ENCODE data around the gene ISOC1.

ISOC1 gene

DNA sequence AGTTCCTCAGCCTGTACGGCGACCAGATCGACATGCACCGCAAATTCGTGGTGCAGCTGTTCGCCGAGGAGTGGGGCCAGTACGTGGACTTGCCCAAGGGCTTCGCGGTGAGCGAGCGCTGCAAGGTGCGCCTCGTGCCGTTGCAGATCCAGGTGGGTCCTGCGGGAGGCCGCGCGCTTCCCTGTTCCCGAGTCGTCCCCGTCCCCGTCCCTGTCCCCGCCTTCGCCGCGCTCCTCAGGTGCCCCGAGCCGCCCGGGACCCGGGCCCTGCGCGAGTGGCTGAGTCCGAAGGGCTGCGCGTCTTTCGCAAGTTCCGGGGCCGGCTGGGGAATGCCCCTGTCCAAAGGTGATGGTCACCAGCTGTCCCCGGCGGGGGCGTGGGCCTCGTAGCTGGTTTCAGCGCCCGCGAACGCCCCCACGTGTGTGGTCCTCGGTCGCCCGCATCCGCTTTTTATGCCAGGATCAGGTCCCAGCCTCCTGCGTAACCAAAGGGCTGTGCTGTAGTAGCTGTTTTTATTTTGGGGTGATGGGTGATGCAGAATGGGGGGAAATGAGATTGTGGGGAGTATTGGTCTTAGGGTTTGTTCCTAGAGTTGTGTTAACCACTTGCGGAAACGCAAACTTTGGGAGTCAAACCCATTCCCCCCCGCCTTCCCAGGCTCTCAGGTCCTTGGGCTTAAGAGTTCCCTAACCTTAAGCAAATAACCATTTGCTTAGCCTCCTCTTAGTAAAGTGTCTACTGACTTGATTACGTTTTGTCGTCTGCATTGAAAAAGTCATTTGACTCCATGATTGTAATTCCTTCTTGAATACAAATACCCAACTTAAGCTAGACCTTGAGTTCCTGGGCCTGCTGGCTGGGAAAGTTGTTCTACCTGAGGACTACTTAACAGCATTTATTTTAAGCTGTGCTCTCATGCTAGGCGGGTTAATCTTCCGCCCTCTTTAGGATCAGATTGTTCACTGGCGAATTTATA, 663 bp downstream of the ISOC1 start:
- peaks cover 0 to 5% of the 10 kb centered on the region in 2 experiments for H3K4me1 ChIP-seq (ENCODE audit: control insufficient read depth in 1 of 2, insufficient read depth in 2 of 2, low read length in 2 of 2)
- no peak overlapping the region for H2AK5ac ChIP-seq (ENCODE audit: low read length)
- H4K12ac ChIP-seq (ENCODE audit: low read depth, low read length): peak overlapping the region; percentile 43
- no peaks in the 10 kb centered on the region for H3K27me3 ChIP-seq (ENCODE audit: insufficient read depth, low read length)
- H4K8ac ChIP-seq (ENCODE audit: low read depth, low read length): peak overlapping the region; percentile 34
- peak overlapping the region; percentile 76 for H3K14ac ChIP-seq (ENCODE audit: low read length)
- peak overlapping the region; percentile 100 for H3K4me3 ChIP-seq (ENCODE audit: low read depth, low read length)
- peak; percentile 83 to 85 for DNase-seq
- peaks cover 2% of the 10 kb centered on the region for H3K9me3 ChIP-seq (ENCODE audit: insufficient read depth, low read depth, low read length)
- peak overlapping the region; percentile 72 for H3K27ac ChIP-seq (ENCODE audit: low read depth, low read length)
- peaks cover 7% of the 10 kb centered on the region for H3K79me1 ChIP-seq (ENCODE audit: low read length)
- peak overlapping the region; percentile 16 for H3K4ac ChIP-seq (ENCODE audit: low read depth, low read length)
- peak overlapping the region; percentile 91 for H2AFZ ChIP-seq (ENCODE audit: insufficient read depth, low read length, poor library complexity)
- H3K18ac ChIP-seq (ENCODE audit: low read length): peak overlapping the region; percentile 81
- no CpG with 5 or more reads among the region's 61 CpGs for WGBS (ENCODE audit: extremely low coverage, insufficient coverage, insufficient read length)
- peak overlapping the region; percentile 21 for H2BK120ac ChIP-seq (ENCODE audit: insufficient read depth, low read length, poor library complexity)
- peak overlapping the region; percentile 10 for H2BK5ac ChIP-seq (ENCODE audit: low read depth, low read length, poor library complexity)
- peak overlapping the region; percentile 94 for H3K4me2 ChIP-seq (ENCODE audit: low read length)
- no peak overlapping the region for H2BK12ac ChIP-seq (ENCODE audit: low read length)
- H3K79me2 ChIP-seq (ENCODE audit: control insufficient read depth, insufficient read depth, low read length, poor library complexity): peaks cover 4% of the 10 kb centered on the region
- no peaks in the 10 kb centered on the region for H3K36me3 ChIP-seq (ENCODE audit: control insufficient read depth in 1 of 2, insufficient read depth in 2 of 2, low read length in 2 of 2)
- peak overlapping the region; percentile 11 for H3K23ac ChIP-seq (ENCODE audit: low read length)
- H4K91ac ChIP-seq (ENCODE audit: low read depth, low read length): peak overlapping the region; percentile 53
- peak overlapping the region; percentile 98 for H3K9ac ChIP-seq (ENCODE audit: low read length)

DNA sequence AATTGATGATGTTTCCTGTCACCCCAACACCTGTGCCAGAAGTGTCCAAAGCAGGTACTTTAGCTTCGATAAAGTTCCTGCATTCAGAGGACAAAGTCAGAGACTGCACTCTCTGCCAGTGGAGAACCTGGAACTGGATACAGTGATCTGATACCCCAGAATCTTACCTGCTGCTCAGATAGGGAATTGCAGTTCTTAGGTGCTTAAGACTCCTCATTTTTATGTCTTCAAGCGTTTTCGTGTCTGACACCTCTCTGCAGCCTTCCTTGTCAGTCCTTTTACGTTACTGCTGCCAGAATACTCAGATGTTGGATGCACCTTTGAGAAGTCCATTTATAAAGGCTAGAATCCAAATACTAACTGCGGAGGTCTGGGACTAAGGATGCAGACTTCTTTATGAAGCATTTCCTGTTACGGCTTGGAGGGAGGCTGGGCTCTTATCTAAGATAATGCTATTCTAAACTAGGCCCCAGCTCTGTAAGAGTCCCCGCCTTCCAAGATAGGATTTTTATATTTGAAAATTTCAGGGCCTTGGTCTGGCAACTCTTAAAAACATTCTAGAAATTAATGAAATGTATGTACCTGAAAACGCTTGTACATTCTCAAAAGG, 1.9 kb downstream of the ISOC1 start:
- Histone ChIP-seq H3K9ac (ENCODE audit: low read length) (peak overlapping the region; percentile 35), H3K9me3 (ENCODE audit: insufficient read depth, low read depth, low read length) (peaks cover 2% of the 10 kb centered on the region), H3K79me1 (ENCODE audit: low read length) (peaks cover 7% of the 10 kb centered on the region), H3K4me2 (ENCODE audit: low read length) (no peak overlapping the region), H2BK120ac (ENCODE audit: insufficient read depth, low read length, poor library complexity) (no peak overlapping the region), H3K27ac (ENCODE audit: low read depth, low read length) (no peak overlapping the region), H4K91ac (ENCODE audit: low read depth, low read length) (no peak overlapping the region), H3K4me1 (ENCODE audit: control insufficient read depth in 1 of 2, insufficient read depth in 2 of 2, low read length in 2 of 2) (peaks cover 0 to 5% of the 10 kb centered on the region in 2 experiments), H4K8ac (ENCODE audit: low read depth, low read length) (no peak overlapping the region), H2AK5ac (ENCODE audit: low read length) (no peak overlapping the region), H2BK12ac (ENCODE audit: low read length) (no peak overlapping the region), H4K12ac (ENCODE audit: low read depth, low read length) (no peak overlapping the region), H3K23ac (ENCODE audit: low read length) (no peak overlapping the region), H2BK5ac (ENCODE audit: low read depth, low read length, poor library complexity) (no peak overlapping the region), H3K18ac (ENCODE audit: low read length) (no peak overlapping the region), H3K27me3 (ENCODE audit: insufficient read depth, low read length) (no peaks in the 10 kb centered on the region), H3K4me3 (ENCODE audit: low read depth, low read length) (no peak overlapping the region), H3K4ac (ENCODE audit: low read depth, low read length) (no peak overlapping the region), H3K79me2 (ENCODE audit: control insufficient read depth, insufficient read depth, low read length, poor library complexity) (peaks cover 4% of the 10 kb centered on the region), H3K14ac (ENCODE audit: low read length) (no peak overlapping the region), H2AFZ (ENCODE audit: insufficient read depth, low read length, poor library complexity) (no peak overlapping the region), H3K36me3 (ENCODE audit: control insufficient read depth in 1 of 2, insufficient read depth in 2 of 2, low read length in 2 of 2) (no peaks in the 10 kb centered on the region)
- DNase-seq: no peak
- no CpG with 5 or more reads among the region's 8 CpGs for WGBS (ENCODE audit: extremely low coverage, insufficient coverage, insufficient read length)

DNA sequence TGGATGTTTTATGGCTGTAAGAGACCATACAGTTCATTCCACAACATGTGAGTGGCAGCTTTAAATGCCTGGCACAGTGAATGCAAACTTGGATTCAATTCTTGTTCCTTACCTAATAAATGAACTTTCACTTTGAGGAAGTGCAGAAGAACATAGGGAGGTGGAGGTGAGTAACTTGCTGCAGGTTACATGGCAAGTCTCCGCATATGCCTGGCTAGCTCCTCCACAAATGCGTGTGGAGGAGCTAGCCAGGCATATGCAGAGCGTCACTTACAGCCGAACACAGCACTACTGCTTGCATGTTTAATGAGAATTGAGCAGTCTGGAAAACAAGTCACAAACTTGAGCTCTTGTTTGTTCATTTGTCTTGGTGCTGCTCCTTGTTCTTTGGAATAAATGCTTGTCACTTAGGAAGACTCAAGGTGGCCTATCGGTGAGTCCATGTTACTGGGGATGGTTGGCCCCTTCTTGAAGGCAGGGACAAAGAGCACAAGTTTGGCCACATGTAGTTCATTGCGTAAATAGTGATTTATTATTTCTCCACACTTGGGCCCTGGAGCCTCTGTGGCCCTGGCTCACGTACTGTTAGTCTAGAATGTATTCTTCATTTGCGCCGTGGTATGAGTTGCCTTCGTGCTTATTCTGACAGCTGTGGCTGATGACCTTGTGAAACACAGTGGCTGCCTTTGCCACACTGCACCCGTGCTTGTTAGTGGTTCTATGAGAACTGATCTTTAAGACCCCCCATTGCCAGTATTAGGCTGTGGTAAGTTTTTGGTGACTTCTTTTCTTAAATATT, 3.1 kb downstream of the ISOC1 start:
- Histone ChIP-seq H2AFZ (ENCODE audit: insufficient read depth, low read length, poor library complexity) (no peak overlapping the region), H3K9me3 (ENCODE audit: insufficient read depth, low read depth, low read length) (peaks cover 2% of the 10 kb centered on the region), H3K4me2 (ENCODE audit: low read length) (no peak overlapping the region), H3K27ac (ENCODE audit: low read depth, low read length) (no peak overlapping the region), H3K27me3 (ENCODE audit: insufficient read depth, low read length) (no peaks in the 10 kb centered on the region), H4K91ac (ENCODE audit: low read depth, low read length) (no peak overlapping the region), H4K12ac (ENCODE audit: low read depth, low read length) (no peak overlapping the region), H3K18ac (ENCODE audit: low read length) (no peak overlapping the region), H2BK12ac (ENCODE audit: low read length) (no peak overlapping the region), H3K14ac (ENCODE audit: low read length) (no peak overlapping the region), H2AK5ac (ENCODE audit: low read length) (no peak overlapping the region), H3K36me3 (ENCODE audit: control insufficient read depth in 1 of 2, insufficient read depth in 2 of 2, low read length in 2 of 2) (no peaks in the 10 kb centered on the region), H3K23ac (ENCODE audit: low read length) (no peak overlapping the region), H2BK120ac (ENCODE audit: insufficient read depth, low read length, poor library complexity) (no peak overlapping the region), H3K4me3 (ENCODE audit: low read depth, low read length) (no peak overlapping the region), H3K4ac (ENCODE audit: low read depth, low read length) (no peak overlapping the region), H3K79me2 (ENCODE audit: control insufficient read depth, insufficient read depth, low read length, poor library complexity) (peaks cover 4% of the 10 kb centered on the region), H3K4me1 (ENCODE audit: control insufficient read depth in 1 of 2, insufficient read depth in 2 of 2, low read length in 2 of 2) (peaks cover 0 to 5% of the 10 kb centered on the region in 2 experiments), H2BK5ac (ENCODE audit: low read depth, low read length, poor library complexity) (no peak overlapping the region), H3K79me1 (ENCODE audit: low read length) (peaks cover 7% of the 10 kb centered on the region), H4K8ac (ENCODE audit: low read depth, low read length) (no peak overlapping the region), H3K9ac (ENCODE audit: low read length) (no peak overlapping the region)
- no peak for DNase-seq
- no CpG with 5 or more reads among the region's 11 CpGs for WGBS (ENCODE audit: extremely low coverage, insufficient coverage, insufficient read length)

DNA sequence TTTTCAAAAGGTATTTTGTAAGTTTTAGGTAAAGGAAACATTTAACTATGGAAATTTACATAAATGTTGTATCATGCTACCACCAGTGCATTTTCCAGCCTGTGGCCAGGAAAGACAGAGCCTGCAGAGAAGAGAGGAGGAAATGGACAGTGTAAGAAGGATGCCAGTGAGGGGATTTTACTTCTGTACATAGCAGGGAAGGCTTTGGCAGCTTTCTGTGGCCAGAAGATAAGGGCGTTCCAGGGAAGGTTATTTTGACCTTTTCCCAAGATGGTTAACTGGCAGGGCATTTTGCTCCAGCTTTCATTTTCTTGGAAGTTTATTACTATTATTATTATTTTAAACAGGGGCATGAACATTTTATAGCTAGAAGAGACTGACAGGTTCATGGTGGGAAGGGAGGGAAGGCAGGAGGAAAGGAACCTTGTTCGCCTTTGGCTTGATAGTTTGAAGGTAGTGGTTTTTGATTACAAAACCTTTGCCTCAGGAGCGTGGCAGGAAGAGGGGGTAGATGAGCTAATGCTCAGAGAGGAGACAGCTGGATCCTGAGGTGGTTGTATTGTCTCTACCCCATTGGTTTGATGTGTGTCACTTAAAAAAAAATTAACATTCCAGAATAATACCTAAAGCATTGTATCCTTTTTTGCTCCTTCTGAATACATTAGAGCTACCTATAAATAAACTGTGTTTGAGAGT, 4.1 kb downstream of the ISOC1 start:
- peaks cover 0 to 5% of the 10 kb centered on the region in 2 experiments for H3K4me1 ChIP-seq (ENCODE audit: control insufficient read depth in 1 of 2, insufficient read depth in 2 of 2, low read length in 2 of 2)
- no peaks in the 10 kb centered on the region for H3K27me3 ChIP-seq (ENCODE audit: insufficient read depth, low read length)
- peaks cover 2% of the 10 kb centered on the region for H3K9me3 ChIP-seq (ENCODE audit: insufficient read depth, low read depth, low read length)
- H4K12ac ChIP-seq (ENCODE audit: low read depth, low read length): no peak overlapping the region
- no peak overlapping the region for H3K23ac ChIP-seq (ENCODE audit: low read length)
- H3K4ac ChIP-seq (ENCODE audit: low read depth, low read length): no peak overlapping the region
- no peak overlapping the region for H3K27ac ChIP-seq (ENCODE audit: low read depth, low read length)
- H3K4me3 ChIP-seq (ENCODE audit: low read depth, low read length): no peak overlapping the region
- peaks cover 4% of the 10 kb centered on the region for H3K79me2 ChIP-seq (ENCODE audit: control insufficient read depth, insufficient read depth, low read length, poor library complexity)
- no peak overlapping the region for H2AFZ ChIP-seq (ENCODE audit: insufficient read depth, low read length, poor library complexity)
- no peak overlapping the region for H3K4me2 ChIP-seq (ENCODE audit: low read length)
- no peak overlapping the region for H3K14ac ChIP-seq (ENCODE audit: low read length)
- H4K8ac ChIP-seq (ENCODE audit: low read depth, low read length): no peak overlapping the region
- H3K18ac ChIP-seq (ENCODE audit: low read length): no peak overlapping the region
- H4K91ac ChIP-seq (ENCODE audit: low read depth, low read length): no peak overlapping the region
- no CpG with 5 or more reads among the region's 3 CpGs for WGBS (ENCODE audit: extremely low coverage, insufficient coverage, insufficient read length)
- no peak overlapping the region for H3K9ac ChIP-seq (ENCODE audit: low read length)
- H3K79me1 ChIP-seq (ENCODE audit: low read length): peaks cover 7% of the 10 kb centered on the region
- H2BK5ac ChIP-seq (ENCODE audit: low read depth, low read length, poor library complexity): no peak overlapping the region
- H2BK120ac ChIP-seq (ENCODE audit: insufficient read depth, low read length, poor library complexity): no peak overlapping the region
- no peak overlapping the region for H2BK12ac ChIP-seq (ENCODE audit: low read length)
- DNase-seq: peak in 1 of 2 donors; percentile 22
- no peak overlapping the region for H2AK5ac ChIP-seq (ENCODE audit: low read length)
- H3K36me3 ChIP-seq (ENCODE audit: control insufficient read depth in 1 of 2, insufficient read depth in 2 of 2, low read length in 2 of 2): no peaks in the 10 kb centered on the region
